Activated naive CD8-positive, alpha-beta T cell treated with anti-CD3 and anti-CD28 coated beads, Interleukin-2, amount 50 U/mL, for 16 hours (primary cell): ENCODE measurements around the gene SPATA6.
"Not testable (repeated sequence)": the region's sequence is repeated elsewhere in the genome, so short reads cannot be mapped to it uniquely, and the experiment has no call there.

Experiments
- DNase-seq: peaks from one replicate; pipeline ENCODE4 v3.0.0-alpha.2; 2020; ENCODE audit warnings: low read depth, low spot score

The SPATA6 gene

GRCh38 chr1:48471691-48472576 lies at the start of gene SPATA6:
Gene SPATA6 (minus strand): TSS chr1:48472204. CDS start chr1:48472008, 196 bp downstream.
- peak; percentile 96 for DNase-seq

- not testable (repeated sequence) for DNase-seq
These were observed 47.9 kb upstream of the SPATA6 start for GRCh38 chr1:48519896-48520295.

DNA sequence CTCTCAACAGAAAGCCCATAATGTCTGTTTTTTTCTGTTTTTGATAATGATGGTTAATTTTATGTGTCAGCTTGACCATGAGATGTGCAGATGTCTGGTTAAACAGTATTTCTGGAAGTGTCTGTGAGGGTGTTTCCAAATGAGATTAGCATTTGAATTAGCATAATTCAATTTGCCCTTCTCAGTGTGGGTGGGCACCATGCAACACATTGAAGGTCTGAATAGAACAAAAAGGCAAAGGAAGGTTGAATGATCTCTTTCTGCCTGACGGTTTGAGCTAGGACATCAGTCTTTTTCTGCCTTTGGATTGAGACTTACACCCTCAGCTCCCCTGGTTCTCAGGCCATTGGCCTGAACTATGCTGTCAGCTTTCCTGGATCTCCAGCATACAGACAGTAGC lies 34.9 kb upstream of the SPATA6 start:
- no peak for DNase-seq

DNA sequence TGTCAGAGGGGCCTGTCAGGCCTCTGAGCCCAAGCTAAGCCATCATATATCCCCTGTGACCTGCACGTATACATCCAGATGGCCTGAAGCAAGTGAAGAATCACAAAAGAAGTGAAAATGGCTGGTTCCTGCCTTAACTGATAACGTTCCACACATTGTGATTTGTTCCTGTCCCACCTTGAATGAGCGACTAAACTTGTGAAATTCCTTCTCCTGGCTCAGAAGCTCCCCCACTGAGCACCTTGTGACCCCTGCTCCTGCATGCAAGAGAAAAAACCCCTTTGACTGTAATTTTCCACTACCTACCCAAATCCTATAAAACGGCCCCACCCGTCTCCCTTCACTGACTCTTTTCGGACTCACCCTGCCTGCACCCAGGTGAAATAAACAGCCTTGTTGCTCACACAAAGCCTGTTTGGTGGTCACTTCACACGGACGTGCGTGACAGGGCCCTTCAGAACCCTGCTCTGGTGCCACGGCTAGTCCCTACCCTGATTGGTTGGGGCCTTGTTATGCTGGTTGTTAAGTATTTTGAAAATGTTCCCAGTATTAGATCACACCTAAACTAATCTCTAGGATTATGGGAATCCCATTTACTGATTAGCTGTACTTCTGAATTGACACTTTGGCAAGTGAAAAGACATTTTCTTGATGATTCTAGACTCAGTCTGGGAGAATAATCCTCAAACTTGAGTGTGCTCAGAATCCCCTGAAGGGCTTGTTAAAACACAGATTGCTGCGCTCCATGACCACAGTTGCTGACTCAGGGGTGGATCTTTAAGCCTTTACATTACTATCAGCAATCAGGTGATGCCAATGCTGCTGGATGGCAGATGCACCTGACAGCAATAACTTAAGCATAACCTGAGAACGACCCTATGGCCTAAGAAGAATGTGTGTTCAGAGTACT lies 28.8 kb upstream of the SPATA6 start:
- DNase-seq, result no peak

DNA sequence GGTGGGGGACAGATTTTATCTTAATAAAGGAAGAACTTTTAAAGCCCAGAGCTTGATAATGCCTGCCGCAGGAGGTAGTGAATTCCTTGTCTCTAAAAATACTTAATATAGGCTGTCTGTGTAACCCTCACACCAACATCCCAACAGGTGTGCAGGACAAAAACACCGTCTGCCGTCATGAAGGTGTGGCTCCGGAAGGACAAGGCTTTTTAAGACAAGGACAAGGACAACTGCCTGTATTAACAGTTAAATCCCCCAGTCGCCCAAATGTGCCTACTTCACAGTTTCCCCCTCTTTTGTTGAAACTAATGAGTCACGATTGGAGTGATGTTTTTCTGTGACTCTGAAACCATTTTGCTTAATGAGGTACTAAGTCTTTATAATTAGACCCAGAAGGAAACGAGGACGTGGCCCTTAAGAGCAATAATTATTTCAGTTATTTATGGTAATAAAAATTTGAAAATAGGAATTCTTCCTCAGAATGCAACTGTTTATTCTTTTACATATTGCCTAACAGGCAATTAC lies 27.3 kb upstream of the SPATA6 start:
- DNase-seq, result no peak

- DNase-seq, result peak; percentile 50
These were observed 26.2 kb upstream of the SPATA6 start for GRCh38 chr1:48498096-48498791.

GRCh38 chr1:48495911-48496310 lies 23.9 kb upstream of the SPATA6 start:
- no peak for DNase-seq

DNA sequence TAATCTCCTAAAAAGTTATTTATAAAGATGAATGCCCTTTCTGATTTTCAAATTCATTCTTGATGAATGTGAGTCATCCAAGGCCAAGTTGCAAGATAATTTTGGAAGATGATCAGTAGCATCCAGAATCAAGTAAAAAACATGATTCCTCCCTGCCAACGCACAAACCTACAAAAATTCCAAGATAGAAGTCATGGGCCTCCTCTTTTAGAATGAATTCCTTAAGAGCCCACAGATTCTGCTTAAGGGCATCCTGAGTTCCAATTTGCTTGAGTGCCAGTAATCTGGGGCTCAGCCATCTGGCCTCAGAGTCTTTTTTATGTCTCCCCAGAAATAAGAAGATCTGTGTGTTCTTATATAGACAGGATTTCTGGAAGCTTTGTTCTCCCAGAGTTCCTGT lies 23.2 kb upstream of the SPATA6 start:
- DNase-seq, result no peak

DNA sequence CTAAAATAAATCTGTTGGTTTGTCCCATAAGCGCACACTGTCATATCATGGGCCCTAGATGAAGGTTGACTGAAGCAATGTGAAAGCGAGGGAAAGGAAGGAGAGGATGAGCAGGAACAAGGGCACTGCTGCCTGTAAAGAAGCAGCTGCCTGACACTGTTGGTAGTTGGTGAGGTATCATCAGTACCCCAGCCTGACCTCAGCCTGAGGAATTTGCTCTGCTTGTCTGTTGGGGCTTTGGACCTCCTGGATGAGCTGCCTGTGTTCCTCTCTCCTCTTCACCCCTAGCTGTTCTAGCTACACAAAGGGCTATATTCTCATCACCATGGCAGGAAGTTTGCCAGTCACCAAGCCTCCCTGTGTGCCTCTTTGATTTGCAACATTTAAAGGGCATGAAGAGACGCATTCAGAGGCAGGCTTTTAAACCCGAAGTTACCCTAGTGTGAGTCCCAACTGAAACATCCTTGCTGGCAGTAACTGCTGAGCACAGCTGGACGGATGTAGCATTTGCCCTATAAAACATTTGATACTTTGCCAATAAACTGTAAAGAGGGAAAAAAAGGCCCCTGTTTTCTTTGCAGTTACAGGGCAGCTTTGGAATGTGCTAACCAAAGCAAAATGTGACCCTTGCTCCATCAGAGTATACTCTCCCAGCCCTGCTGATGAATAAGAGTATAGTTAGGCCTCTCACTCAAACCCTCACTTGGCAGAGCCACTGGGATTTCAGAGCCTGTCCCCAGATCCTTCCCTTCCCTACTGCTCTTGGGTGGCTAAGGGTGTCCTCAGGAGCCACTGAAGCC lies 22.2 kb upstream of the SPATA6 start:
- no peak for DNase-seq

GRCh38 chr1:48493041-48493440 lies 21.0 kb upstream of the SPATA6 start:
- no peak for DNase-seq

DNA sequence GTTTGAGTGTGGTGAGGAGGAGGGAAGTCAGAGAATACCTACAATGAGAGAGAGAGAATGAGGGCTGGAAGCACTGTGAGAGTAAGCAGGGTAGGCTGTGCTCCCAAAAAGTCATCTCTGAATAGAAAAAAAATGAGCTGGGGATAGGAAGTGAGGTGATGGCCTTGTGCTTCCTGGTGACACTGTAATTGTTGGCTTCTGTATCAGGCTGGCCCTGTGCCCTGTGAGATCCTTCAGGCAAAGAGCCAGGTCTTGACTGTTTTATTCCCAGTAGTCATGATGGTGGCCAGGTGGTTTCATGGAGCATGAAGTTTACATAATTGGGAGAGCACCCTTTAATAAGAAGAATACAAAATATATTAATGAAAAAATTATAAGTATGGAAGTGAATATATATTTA lies 20.4 kb upstream of the SPATA6 start:
- no peak for DNase-seq

DNA sequence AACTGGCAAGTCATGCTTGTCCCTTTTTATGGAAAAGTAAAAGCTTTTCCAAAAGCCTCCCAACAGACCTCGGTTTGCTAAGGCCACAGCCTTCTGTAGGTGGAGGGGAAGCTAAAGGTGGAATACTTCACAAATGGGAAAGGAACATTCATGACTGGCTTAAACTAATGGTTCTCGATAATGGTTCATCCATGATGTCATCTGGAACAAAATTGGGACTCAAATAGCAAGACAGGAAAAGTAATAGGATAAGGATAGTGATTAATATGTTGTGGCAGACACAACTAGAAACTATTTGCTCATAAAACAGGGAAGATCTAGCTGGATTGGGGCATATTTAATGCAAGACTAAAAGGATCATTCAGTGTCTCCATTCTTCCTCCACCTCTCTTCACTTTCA lies 16.7 kb upstream of the SPATA6 start:
- DNase-seq, result no peak

- no peak for DNase-seq
These were observed 8.5 kb upstream of the SPATA6 start for GRCh38 chr1:48480504-48480903.

- not testable (repeated sequence) for DNase-seq
These were observed 8.0 kb upstream of the SPATA6 start for GRCh38 chr1:48480023-48480422.

DNA sequence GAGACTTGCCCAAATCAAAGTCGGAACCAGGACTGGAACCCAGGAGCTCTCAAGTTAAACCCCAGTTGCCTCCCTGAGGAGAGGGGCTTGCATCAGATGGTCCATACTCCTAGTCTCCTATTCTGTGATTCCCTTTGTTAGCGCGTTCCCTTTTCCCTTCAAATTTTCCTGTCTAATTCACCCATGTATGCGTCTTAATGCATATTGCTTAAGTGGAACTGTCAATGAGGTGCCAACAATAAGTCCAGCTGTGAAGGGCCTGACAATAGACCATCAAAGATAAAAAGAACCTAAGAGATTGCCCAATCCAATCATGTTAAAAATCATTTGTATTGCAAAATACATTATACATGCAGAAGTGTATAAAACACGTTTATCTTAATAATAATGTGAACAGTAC lies 634 bp upstream of the SPATA6 start:
- DNase-seq, result no peak

DNA sequence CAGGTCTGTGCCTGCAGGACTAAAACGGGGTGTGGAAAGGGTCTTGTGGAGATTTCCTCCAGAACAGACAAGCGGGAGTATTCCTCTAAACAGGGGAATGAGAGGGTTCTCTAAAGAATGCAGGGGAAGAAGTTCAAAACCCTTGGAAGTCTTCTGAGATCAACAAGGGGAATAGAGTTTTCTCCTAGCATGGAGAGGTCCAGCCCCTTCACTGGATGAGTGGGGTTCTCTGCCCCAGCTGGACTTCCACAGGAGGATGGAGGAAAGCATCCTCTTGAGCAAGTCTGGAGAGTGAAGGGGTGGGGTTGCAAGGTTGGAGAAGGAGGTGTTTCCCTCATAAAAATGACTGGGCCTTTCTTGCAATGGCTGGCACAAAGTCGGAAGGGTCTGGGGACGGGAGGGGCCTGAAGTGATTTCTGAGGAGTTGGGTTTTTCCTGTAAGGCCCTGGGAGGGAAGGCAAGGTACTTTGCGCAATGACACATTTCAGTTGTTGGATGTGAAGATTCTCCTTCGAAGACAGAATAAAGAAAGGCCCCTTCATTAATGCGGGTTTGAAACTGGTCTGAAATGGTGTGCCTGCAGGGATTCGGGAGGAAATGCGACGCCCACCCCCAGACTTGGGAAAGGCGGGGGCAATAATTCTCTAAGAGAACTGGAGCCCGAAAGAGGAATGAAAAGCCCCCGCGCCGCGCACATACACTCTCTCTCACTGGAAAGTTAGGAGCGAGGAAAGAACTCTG lies 884 bp downstream of the SPATA6 start:
- no peak for DNase-seq

DNA sequence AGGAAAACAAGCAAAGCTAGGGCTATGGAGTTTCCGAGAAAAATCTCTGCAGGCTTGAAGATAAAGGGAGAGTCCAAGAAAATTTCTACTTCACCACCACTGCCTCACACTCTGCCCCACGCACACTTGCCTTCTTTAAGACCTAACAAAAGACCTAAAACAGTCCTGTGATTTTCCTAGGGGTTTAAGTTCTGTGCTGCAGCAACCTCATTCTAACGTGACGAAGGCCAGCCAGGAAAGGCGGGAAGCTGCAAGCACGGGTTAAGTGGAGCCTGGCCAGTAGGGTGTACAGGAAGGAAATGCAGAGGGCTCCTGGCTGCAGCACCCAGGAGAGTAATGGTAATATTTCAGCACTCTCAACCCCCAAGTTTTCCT lies 1.5 kb downstream of the SPATA6 start:
- no peak for DNase-seq

- DNase-seq, result no peak
These were observed 2.2 kb downstream of the SPATA6 start for GRCh38 chr1:48469616-48470480.

DNA sequence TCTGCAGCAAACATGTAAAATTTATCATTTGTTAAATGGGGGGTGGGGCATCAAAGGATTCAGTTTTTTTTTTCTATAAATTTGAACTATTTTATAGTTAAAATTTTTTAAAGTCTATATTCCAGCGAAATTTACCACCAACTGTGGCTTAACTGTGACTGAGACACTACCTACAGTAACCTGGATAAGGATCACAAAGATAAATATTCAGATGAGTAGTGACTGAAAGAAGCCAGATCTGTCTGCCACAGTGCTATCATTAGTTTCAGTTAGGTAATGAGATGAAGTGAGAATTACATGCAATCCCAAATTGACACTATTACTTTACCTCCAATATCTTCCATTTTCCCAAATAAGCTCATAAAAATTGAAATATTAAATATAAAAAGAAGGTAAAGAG lies 5.4 kb downstream of the SPATA6 start:
- DNase-seq, result no peak
